SK-N-SH treated with all-trans-retinoic acid at 6 μM for 48 hours (cell line): ENCODE measurements around the gene FTO.

Source experiments
- ARNTL ChIP-seq: fragments of 450-650 bp; formaldehyde crosslinking; IDR thresholded peaks from 2 replicates; pipeline ENCODE4 v1.5.0; 2020; ENCODE audit warnings: low read depth, mild to moderate bottlenecking, moderate library complexity, borderline replicate concordance
- CREB5 ChIP-seq: fragments of 250-450 bp; sonication (Bioruptor Pico); IDR thresholded peaks from 2 replicates; pipeline ENCODE4 v1.5.1; 2020; ENCODE audit warnings: low read depth, mild to moderate bottlenecking, moderate library complexity
- CSRNP3 ChIP-seq: fragments of 250-450 bp; sonication (Bioruptor Pico); IDR thresholded peaks from 2 replicates; pipeline ENCODE4 v1.5.1; 2021; ENCODE audit warnings: mild to moderate bottlenecking, moderate library complexity
- GLIS3 ChIP-seq: fragments of 250-450 bp; sonication (Bioruptor Pico); IDR thresholded peaks from 2 replicates; pipeline ENCODE4 v1.5.0; 2020; ENCODE audit warnings: mild to moderate bottlenecking, moderate library complexity
- OSR1 ChIP-seq: fragments of 250-450 bp; sonication (Bioruptor Pico); IDR thresholded peaks from 2 replicates; pipeline ENCODE4 v1.8.0; 2022; ENCODE audit warnings: moderate library complexity, mild to moderate bottlenecking, inconsistent platforms
- TCF4 ChIP-seq: fragments of 250-450 bp; sonication (Bioruptor Pico); IDR thresholded peaks from 2 replicates; pipeline ENCODE4 v1.8.0; 2021; ENCODE audit warnings: mild to moderate bottlenecking, moderate library complexity, borderline replicate concordance
- ZC3H10 ChIP-seq: fragments of 250-450 bp; sonication (Bioruptor Pico); IDR thresholded peaks from 2 replicates; pipeline ENCODE4 v1.5.1; 2021; ENCODE audit warnings: mild to moderate bottlenecking, moderate library complexity
- ZFP3 ChIP-seq: fragments of 250-450 bp; sonication (Bioruptor Pico); IDR thresholded peaks from 2 replicates; pipeline ENCODE4 v1.5.0; 2020; ENCODE audit warnings: mild to moderate bottlenecking, moderate library complexity
- ZFP30 ChIP-seq: fragments of 450-650 bp; formaldehyde crosslinking; IDR thresholded peaks from 2 replicates; pipeline ENCODE4 v1.5.0; 2022; ENCODE audit warnings: mild to moderate bottlenecking, moderate library complexity
- TF ChIP-seq, protein P1 (sequence below): fragments of 250-450 bp; sonication (Bioruptor Pico); IDR thresholded peaks from 2 replicates; pipeline ENCODE4 v1.8.0; 2020; ENCODE audit warnings: mild to moderate bottlenecking, moderate library complexity, borderline replicate concordance
- TF ChIP-seq, protein P2 (sequence below): fragments of 250-450 bp; sonication (Bioruptor Pico); IDR thresholded peaks from 2 replicates; pipeline ENCODE4 v1.5.0; 2020; ENCODE audit warnings: mild to moderate bottlenecking, moderate library complexity
- TF ChIP-seq, protein P3 (sequence below): fragments of 250-450 bp; sonication (Bioruptor Pico); IDR thresholded peaks from 2 replicates; pipeline ENCODE4 v1.8.0; 2021; ENCODE audit warnings: low read depth, mild to moderate bottlenecking, moderate library complexity, borderline replicate concordance

GRCh38 chr16:54060599-54061421 is 356.9 kb downstream of the FTO start:
- TF ChIP-seq CREB5 (CRISPR knock-in tag) (peak; percentile 53; the same call in 1 of the 2 replicates), ZFP3 (CRISPR knock-in tag) (no peak), OSR1 (CRISPR knock-in tag) (no peak), TCF4 (CRISPR knock-in tag) (peak; percentile 66), CSRNP3 (CRISPR knock-in tag) (no peak), ZC3H10 (CRISPR knock-in tag) (no peak), ZFP30 (CRISPR knock-in tag) (no peak), GLIS3 (no peak), ARNTL (no peak)
- TF ChIP-seq, protein P1, sequence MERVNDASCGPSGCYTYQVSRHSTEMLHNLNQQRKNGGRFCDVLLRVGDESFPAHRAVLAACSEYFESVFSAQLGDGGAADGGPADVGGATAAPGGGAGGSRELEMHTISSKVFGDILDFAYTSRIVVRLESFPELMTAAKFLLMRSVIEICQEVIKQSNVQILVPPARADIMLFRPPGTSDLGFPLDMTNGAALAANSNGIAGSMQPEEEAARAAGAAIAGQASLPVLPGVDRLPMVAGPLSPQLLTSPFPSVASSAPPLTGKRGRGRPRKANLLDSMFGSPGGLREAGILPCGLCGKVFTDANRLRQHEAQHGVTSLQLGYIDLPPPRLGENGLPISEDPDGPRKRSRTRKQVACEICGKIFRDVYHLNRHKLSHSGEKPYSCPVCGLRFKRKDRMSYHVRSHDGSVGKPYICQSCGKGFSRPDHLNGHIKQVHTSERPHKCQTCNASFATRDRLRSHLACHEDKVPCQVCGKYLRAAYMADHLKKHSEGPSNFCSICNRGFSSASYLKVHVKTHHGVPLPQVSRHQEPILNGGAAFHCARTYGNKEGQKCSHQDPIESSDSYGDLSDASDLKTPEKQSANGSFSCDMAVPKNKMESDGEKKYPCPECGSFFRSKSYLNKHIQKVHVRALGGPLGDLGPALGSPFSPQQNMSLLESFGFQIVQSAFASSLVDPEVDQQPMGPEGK (CRISPR knock-in tag): no peak
- TF ChIP-seq, protein P2, sequence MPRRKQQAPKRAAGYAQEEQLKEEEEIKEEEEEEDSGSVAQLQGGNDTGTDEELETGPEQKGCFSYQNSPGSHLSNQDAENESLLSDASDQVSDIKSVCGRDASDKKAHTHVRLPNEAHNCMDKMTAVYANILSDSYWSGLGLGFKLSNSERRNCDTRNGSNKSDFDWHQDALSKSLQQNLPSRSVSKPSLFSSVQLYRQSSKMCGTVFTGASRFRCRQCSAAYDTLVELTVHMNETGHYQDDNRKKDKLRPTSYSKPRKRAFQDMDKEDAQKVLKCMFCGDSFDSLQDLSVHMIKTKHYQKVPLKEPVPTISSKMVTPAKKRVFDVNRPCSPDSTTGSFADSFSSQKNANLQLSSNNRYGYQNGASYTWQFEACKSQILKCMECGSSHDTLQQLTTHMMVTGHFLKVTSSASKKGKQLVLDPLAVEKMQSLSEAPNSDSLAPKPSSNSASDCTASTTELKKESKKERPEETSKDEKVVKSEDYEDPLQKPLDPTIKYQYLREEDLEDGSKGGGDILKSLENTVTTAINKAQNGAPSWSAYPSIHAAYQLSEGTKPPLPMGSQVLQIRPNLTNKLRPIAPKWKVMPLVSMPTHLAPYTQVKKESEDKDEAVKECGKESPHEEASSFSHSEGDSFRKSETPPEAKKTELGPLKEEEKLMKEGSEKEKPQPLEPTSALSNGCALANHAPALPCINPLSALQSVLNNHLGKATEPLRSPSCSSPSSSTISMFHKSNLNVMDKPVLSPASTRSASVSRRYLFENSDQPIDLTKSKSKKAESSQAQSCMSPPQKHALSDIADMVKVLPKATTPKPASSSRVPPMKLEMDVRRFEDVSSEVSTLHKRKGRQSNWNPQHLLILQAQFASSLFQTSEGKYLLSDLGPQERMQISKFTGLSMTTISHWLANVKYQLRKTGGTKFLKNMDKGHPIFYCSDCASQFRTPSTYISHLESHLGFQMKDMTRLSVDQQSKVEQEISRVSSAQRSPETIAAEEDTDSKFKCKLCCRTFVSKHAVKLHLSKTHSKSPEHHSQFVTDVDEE: no peak
- TF ChIP-seq, protein P3, sequence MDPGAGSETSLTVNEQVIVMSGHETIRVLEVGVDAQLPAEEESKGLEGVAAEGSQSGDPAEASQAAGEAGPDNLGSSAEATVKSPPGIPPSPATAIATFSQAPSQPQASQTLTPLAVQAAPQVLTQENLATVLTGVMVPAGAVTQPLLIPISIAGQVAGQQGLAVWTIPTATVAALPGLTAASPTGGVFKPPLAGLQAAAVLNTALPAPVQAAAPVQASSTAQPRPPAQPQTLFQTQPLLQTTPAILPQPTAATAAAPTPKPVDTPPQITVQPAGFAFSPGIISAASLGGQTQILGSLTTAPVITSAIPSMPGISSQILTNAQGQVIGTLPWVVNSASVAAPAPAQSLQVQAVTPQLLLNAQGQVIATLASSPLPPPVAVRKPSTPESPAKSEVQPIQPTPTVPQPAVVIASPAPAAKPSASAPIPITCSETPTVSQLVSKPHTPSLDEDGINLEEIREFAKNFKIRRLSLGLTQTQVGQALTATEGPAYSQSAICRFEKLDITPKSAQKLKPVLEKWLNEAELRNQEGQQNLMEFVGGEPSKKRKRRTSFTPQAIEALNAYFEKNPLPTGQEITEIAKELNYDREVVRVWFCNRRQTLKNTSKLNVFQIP: no peak
